Thyroid gland (tissue), 4 donors: Measurements from ENCODE around the gene PFN4. TPM values are rescaled to one million over a fixed set of nuclear protein-coding genes. Genes with fewer than 3 reads are reported as not detected.

Experiments used
- DNase-seq, 2 donors: peaks; one replicate each; pipeline ENCODE4 v3.0.0-alpha.2; 2019
- H3K27ac ChIP-seq, 3 donors: fragments of 200-600 bp; sonication (generic); 1 replicate in 2 of 3; 2 replicates in 1 of 3; pipeline ENCODE4 v1.5.1; 2016 to 2019; ENCODE audit warnings: mild to moderate bottlenecking in 1 of 3, moderate library complexity in 1 of 3
- H3K27me3 ChIP-seq: fragments of 200-600 bp; sonication (generic); one replicate; pipeline ENCODE4 v1.5.1; 2019
- H3K36me3 ChIP-seq, 2 donors: fragments of 200-600 bp; sonication (generic); one replicate each; pipeline ENCODE4 v1.5.1; 2016 to 2019
- H3K4me1 ChIP-seq, 2 donors: fragments of 200-600 bp; sonication (generic); one replicate each; pipeline ENCODE4 v1.5.1; 2017 to 2019
- H3K4me3 ChIP-seq, 3 donors: fragments of 200-600 bp; sonication (generic); replicated peaks in 1 of 3; 1 replicate in 2 of 3; 2 replicates in 1 of 3; pipeline ENCODE4 v1.5.1; 2016; ENCODE audit warnings: mild to moderate bottlenecking in 1 of 3
- H3K9me3 ChIP-seq: fragments of 200-600 bp; sonication (generic); one replicate; pipeline ENCODE4 v1.5.1; 2017
- CTCF ChIP-seq, 6 experiments: fragments of 200-600 bp in 3 of 6; fragments of 450-650 bp in 3 of 6; sonication (generic) in 3 of 6; IDR thresholded peaks; one replicate each; pipeline ENCODE4 v1.5.1; 2016 to 2019; ENCODE audit warnings: antibody characterized with exemption in 6 of 6, mild to moderate bottlenecking in 2 of 6, inconsistent platforms in 1 of 6, moderate library complexity in 1 of 6
- POLR2A ChIP-seq, 2 donors: fragments of 450-650 bp; IDR thresholded peaks; one replicate each; pipeline ENCODE4 v1.6.1; 2017; ENCODE audit warnings: antibody characterized with exemption in 2 of 2, mild to moderate bottlenecking in 2 of 2, moderate library complexity in 1 of 2
- WGBS, 2 donors: methylation state at CpG; one replicate each; pipeline ENCODE4 v1.1.5; 2017; 5-methylcytosine and 5-hydroxymethylcytosine counted together
- intact Hi-C: fragments of 100-400 bp; cut with DNase I; formaldehyde crosslinking; loops from one replicate; pipeline ENCODE4 v1.15.1; 2023
- total RNA-seq, 4 donors: library from RNA; depleted of rRNA; stranded (reverse); fragments of >200 nt; gene quantifications; one replicate each; pipeline ENCODE4 v1.2.3, GENCODE V29; 2016

PFN4 gene
- total RNA-seq, 4 donors from 2014 or later, result 1.0 to 3.5 (median 2.0) TPM; not detected in 1

DNA sequence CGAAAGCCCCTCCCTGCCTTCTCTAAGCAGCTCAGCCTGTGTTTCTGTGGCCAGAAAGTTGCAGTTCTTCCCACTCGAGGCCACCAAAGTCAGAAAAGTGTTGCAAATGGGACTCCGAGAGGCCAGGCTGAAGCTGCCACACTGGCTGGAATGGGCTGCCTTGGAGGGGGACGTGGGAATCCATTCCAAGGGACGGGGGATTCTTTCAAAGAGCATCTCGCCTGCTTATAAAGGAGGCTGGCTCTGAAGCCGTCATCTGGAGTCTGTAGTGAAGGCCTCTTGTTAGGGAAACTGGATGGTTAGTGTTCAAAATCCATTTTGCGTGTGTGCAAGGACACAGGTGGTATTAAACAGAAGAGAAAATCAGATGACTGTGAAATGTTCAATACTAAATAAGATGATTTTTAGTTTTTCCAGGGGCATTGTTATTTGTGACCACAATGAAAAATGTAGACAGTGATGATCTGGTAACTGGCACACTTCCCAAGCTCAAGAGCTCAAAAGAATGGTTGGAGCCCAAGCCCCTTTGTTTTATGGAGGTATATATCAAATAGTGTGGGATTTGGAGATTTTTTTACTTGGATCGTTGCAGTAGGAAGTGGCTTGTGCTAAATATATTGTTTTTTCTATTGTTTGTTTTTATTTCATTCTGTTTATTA is 917 bp upstream of the PFN4 start:
- TF ChIP-seq CTCF (IDR thresholded peaks at IDR 0.05), result no peak
- no peak for TF ChIP-seq POLR2A (IDR thresholded peaks at IDR 0.05)
- no peak for DNase-seq
- Histone ChIP-seq H3K4me3 (peak overlapping the region; percentile 43 to 94 (median 76)), H3K36me3 (no peaks in the 10 kb centered on the region), H3K27ac (peak overlapping the region; percentile 88 to 93 (median 89)), H3K4me1 (peaks cover 6 to 13% of the 10 kb centered on the region in 2 donors), H3K27me3 (no peaks in the 10 kb centered on the region), H3K9me3 (no peaks in the 10 kb centered on the region)
- 16 to 18% methylated on average over 7 to 9 of the region's 9 CpGs for WGBS, 2 donors
- intact Hi-C loops, result no loop called here

- TF ChIP-seq CTCF (IDR thresholded peaks at IDR 0.05) (no peak), POLR2A (IDR thresholded peaks at IDR 0.05) (no peak)
- DNase-seq, result no peak
- WGBS, 2 donors, result 10 to 11% methylated on average over 15 of the region's 15 CpGs
- H3K36me3 ChIP-seq, result no peaks in the 10 kb centered on the region
- H3K27me3 ChIP-seq, result no peaks in the 10 kb centered on the region
- intact Hi-C loops, result no loop called here
- H3K27ac ChIP-seq, result peak overlapping the region; percentile 88 to 93 (median 89)
- H3K9me3 ChIP-seq, result no peaks in the 10 kb centered on the region
- H3K4me3 ChIP-seq, result peak overlapping the region; percentile 43 to 94 (median 76)
- H3K4me1 ChIP-seq, result peaks cover 6 to 13% of the 10 kb centered on the region in 2 donors
Observed at GRCh38 chr2:24122366-24123194, 554 bp downstream of the PFN4 start.

DNA sequence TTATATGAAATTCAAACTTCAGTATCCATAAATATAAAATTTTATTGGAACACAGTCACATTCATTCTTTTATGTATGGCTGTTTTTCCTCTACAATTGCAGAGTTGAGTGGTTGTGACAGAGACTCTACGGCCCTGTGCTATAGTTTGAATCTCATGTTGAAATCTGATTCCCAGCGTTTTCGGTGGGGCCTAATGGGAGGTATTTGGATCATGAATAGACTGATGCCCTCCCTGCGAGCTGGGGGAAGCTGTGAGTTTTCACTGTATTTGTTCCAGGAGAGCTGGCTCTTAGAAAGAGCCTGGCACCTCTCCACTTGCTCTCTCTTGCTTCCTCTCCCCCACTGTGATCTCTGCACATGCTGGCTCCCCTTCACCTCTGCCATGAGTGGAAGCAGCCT is 1.7 kb downstream of the PFN4 start:
- Histone ChIP-seq H3K27me3 (no peaks in the 10 kb centered on the region), H3K4me3 (no peak overlapping the region), H3K9me3 (no peaks in the 10 kb centered on the region), H3K27ac (no peak overlapping the region), H3K4me1 (peaks cover 6 to 13% of the 10 kb centered on the region in 2 donors), H3K36me3 (no peaks in the 10 kb centered on the region)
- intact Hi-C loops, result no loop called here
- WGBS, 2 donors, result 39 to 65% methylated on average over 4 of the region's 4 CpGs
- TF ChIP-seq POLR2A (IDR thresholded peaks at IDR 0.05), result no peak
- no peak for DNase-seq

DNA sequence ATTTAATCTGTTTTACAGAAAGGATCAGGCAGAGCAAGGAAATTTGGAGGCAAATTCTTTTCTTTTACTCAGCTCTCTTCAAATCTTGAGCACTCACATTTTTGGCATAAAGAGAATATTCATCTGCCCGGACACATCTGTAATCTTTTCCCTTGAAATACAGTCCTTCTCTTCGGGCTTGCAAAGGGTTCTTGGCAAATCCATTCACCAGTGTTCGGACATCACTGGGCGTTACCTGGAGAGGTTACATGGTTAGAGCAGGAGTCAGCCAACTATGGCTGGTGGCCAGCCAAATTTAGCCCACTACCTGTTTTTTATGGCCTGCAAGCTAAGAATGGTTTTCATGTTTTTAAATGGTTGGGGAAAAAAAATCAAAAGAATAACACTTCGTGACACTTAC is 2.1 kb downstream of the PFN4 start:
- intact Hi-C loops, result no loop called here
- Histone ChIP-seq H3K9me3 (no peaks in the 10 kb centered on the region), H3K4me3 (no peak overlapping the region), H3K4me1 (peaks cover 6 to 13% of the 10 kb centered on the region in 2 donors), H3K36me3 (no peaks in the 10 kb centered on the region), H3K27ac (no peak overlapping the region), H3K27me3 (no peaks in the 10 kb centered on the region)
- no peak for DNase-seq
- WGBS, 2 donors, result 72 to 76% methylated on average over 5 of the region's 5 CpGs
- no peak for TF ChIP-seq CTCF (IDR thresholded peaks at IDR 0.05)
- TF ChIP-seq POLR2A (IDR thresholded peaks at IDR 0.05), result no peak

GRCh38 chr2:24117902-24118301 is 5.2 kb downstream of the PFN4 start:
- no peak for DNase-seq
- H3K9me3 ChIP-seq, result no peaks in the 10 kb centered on the region
- intact Hi-C loops, result no loop called here
- peaks cover 4 to 6% of the 10 kb centered on the region in 2 donors for H3K4me1 ChIP-seq
- 65 to 78% methylated on average over 1 of the region's 1 CpG for WGBS, 2 donors
- no peaks in the 10 kb centered on the region for H3K36me3 ChIP-seq
- H3K27ac ChIP-seq, result no peak overlapping the region
- no peak for TF ChIP-seq CTCF (IDR thresholded peaks at IDR 0.05)
- no peak for TF ChIP-seq POLR2A (IDR thresholded peaks at IDR 0.05)
- H3K4me3 ChIP-seq, result no peak overlapping the region
- H3K27me3 ChIP-seq, result no peaks in the 10 kb centered on the region
